HepG2 (cell line): ENCODE data around the gene MFSD6. TPM values are rescaled to one million over a fixed set of nuclear protein-coding genes. Genes with fewer than 3 reads are reported as not detected.

Source experiments
- ATAC-seq: fragments of 200-7000 bp; cut with Tn5 transposase; 3 replicates; pipeline ENCODE4 v1.9.1; 2020; ENCODE audit warnings: mild to moderate bottlenecking, moderate library complexity
- BruUV-seq: library from RNA; stranded (reverse); fragments of 400-500 nt; replicated peaks from 2 replicates; lab custom pipeline; 2021; lab: Mats Ljungman, UMichigan
- CTCF ChIA-PET: fragments of 300-600 bp; formaldehyde crosslinking; extraction: SDS; loops from one replicate; lab custom pipeline; 2021; ENCODE audit warnings: low total read pairs, inconsistent platforms, low intra/inter-chr PET ratio; lab: Yijun Ruan, JAX
- POLR2A ChIA-PET: fragments of 350-600 bp; sonication (Branson Sonifier 250); formaldehyde crosslinking; loops from one replicate; lab custom pipeline; 2020; ENCODE audit warnings: antibody characterized with exemption, inconsistent platforms; lab: Yijun Ruan, JAX
- DNase-seq: peaks from one replicate; pipeline ENCODE4 v3.0.0-alpha.2; 2015; ENCODE audit warnings: low spot score
- FAIRE-seq: peaks from 3 replicates; lab custom pipeline; 2011; peaks lifted over from hg19 to GRCh38; lab: Jason Lieb, UNC
- H2AFZ ChIP-seq: one replicate; pipeline ENCODE4 v1.6.1; 2011; ENCODE audit warnings: low read length, inconsistent platforms
- H3K27ac ChIP-seq: fragments of 300-600 bp; 3 replicates; pipeline ENCODE4 v1.8.0; 2011; ENCODE audit warnings: mixed run types, mild to moderate bottlenecking, mixed read lengths, low read length, inconsistent platforms; ENCODE audit not compliant: insufficient read depth; ENCODE audit errors: extremely low read length
- H3K27me3 ChIP-seq, 2 experiments: fragments of 200-600 bp in 1 of 2; 2 replicates in 1 of 2; 3 replicates in 1 of 2; pipeline versions ENCODE4 v1.6.0 to v1.8.0; 2011; ENCODE audit warnings: low read length in 2 of 2, mild to moderate bottlenecking in 2 of 2, moderate library complexity in 2 of 2, inconsistent platforms in 1 of 2; ENCODE audit not compliant: insufficient read depth in 2 of 2, control insufficient read depth in 1 of 2
- H3K36me3 ChIP-seq, 2 experiments: fragments of 200-600 bp in 1 of 2; replicated peaks in 1 of 2; 2 replicates in 1 of 2; 3 replicates in 1 of 2; pipeline versions ENCODE4 v1.5.1 to v1.8.0; 2011; ENCODE audit warnings: low read length in 2 of 2, inconsistent platforms in 1 of 2; ENCODE audit not compliant: insufficient read depth in 2 of 2, control insufficient read depth in 1 of 2
- H3K4me1 ChIP-seq: 2 replicates; pipeline ENCODE4 v1.5.1; 2012; ENCODE audit warnings: low read length, inconsistent platforms; ENCODE audit not compliant: insufficient read depth
- H3K4me2 ChIP-seq: 2 replicates; pipeline ENCODE4 v1.6.0; 2011; ENCODE audit warnings: low read depth, low read length, inconsistent platforms
- H3K4me3 ChIP-seq, 3 experiments: fragments of 200-600 bp in 1 of 3; sonication (generic), shearing (Covaris generic) in 1 of 3; replicated peaks in 1 of 3; 2 replicates each; pipeline ENCODE4 v1.5.1; 2011 to 2016; ENCODE audit warnings: low read length in 3 of 3, inconsistent platforms in 2 of 3, low read depth in 2 of 3, mild to moderate bottlenecking in 2 of 3, control low read depth in 1 of 3, mixed read lengths in 1 of 3; ENCODE audit not compliant: insufficient read depth in 1 of 3
- H3K79me2 ChIP-seq: one replicate; pipeline ENCODE4 v1.6.1; 2011; ENCODE audit warnings: low read length, inconsistent platforms; ENCODE audit not compliant: insufficient read depth
- H3K9ac ChIP-seq: 2 replicates; pipeline ENCODE4 v1.6.0; 2011; ENCODE audit warnings: mild to moderate bottlenecking, low read depth, low read length, inconsistent platforms; ENCODE audit not compliant: insufficient read depth
- H3K9me3 ChIP-seq: 2 replicates; pipeline ENCODE4 v1.5.1; 2012; ENCODE audit warnings: mild to moderate bottlenecking, low read length
- H4K20me1 ChIP-seq: 2 replicates; pipeline ENCODE4 v1.6.0; 2011; ENCODE audit warnings: inconsistent platforms, mild to moderate bottlenecking, low read length, moderate library complexity; ENCODE audit not compliant: insufficient read depth
- ATF2 ChIP-seq: sonication (generic); formaldehyde crosslinking; IDR thresholded peaks from 2 replicates; pipeline ENCODE4 v1.4.0; 2020; ENCODE audit warnings: missing genetic modification reagents
- ATF3 ChIP-seq: sonication (generic); formaldehyde crosslinking; IDR thresholded peaks from 2 replicates; pipeline ENCODE4 v1.4.0; 2020; ENCODE audit warnings: missing genetic modification reagents
- CEBPB ChIP-seq: IDR thresholded peaks from 2 replicates; pipeline ENCODE4 v1.6.1; 2011; ENCODE audit warnings: low read depth, low read length, improper control_type of control experiment, borderline replicate concordance
- CREB1 ChIP-seq, 2 experiments: fragments of 450-650 bp in 1 of 2; IDR thresholded peaks; 2 replicates each; pipeline ENCODE4 v1.6.1; 2016 to 2017; ENCODE audit warnings: control low read depth in 1 of 2, mild to moderate bottlenecking in 1 of 2, missing compliant biosample characterization in 1 of 2, missing genetic modification characterization in 1 of 2
- HNF4A ChIP-seq: sonication (generic); formaldehyde crosslinking; IDR thresholded peaks from 2 replicates; pipeline ENCODE4 v1.4.0; 2020; ENCODE audit warnings: missing genetic modification reagents
- SIX4 ChIP-seq: sonication (generic); formaldehyde crosslinking; IDR thresholded peaks from 2 replicates; pipeline ENCODE4 v1.4.0; 2020; ENCODE audit warnings: missing genetic modification reagents
- TAF15 ChIP-seq: fragments of 200-400 bp; formaldehyde crosslinking; IDR thresholded peaks from one replicate; pipeline ENCODE4 v1.6.1; 2018; ENCODE audit warnings: mild to moderate bottlenecking, low read depth, low read length; ENCODE audit not compliant: poor library complexity, severe bottlenecking
- ZFAT ChIP-seq: sonication (generic); formaldehyde crosslinking; conservative IDR thresholded peaks from 2 replicates; pipeline ENCODE4 v1.8.1; 2023; ENCODE audit warnings: missing genetic modification reagents, inconsistent platforms
- WGBS: methylation state at CpG from one replicate; pipeline ENCODE4 v1.1.6; 2017; ENCODE audit warnings: low lambda C conversion rate; 5-methylcytosine and 5-hydroxymethylcytosine counted together
- in situ Hi-C: cut with HindIII; loops from 2 replicates; pipeline ENCODE4 v1.10.0; 2017; ENCODE audit warnings: low pct_unique_long_range_greater_than_20kb; ENCODE audit not compliant: extremely low pct_ligation_motif_present
- intact Hi-C: fragments of 100-400 bp; cut with micrococcal nuclease; formaldehyde crosslinking; loops from one replicate; pipeline ENCODE4 v1.10.0; 2022; ENCODE audit not compliant: unreplicated experiment
- polyA plus RNA-seq, 8 experiments: library from polyadenylated mRNA; depleted of rRNA in 3 of 8; stranded (reverse) in 7 of 8; unstranded in 1 of 8; fragments of >200 nt; fragmentation: Illumina TruSeq in 4 of 8; extraction: Trizol in 4 of 8; gene quantifications; 2 replicates each; pipeline versions ENCODE4 v1.2.1 to v1.2.3, GENCODE V29; 2011 to 2016; ENCODE audit warnings: low read depth in 4 of 8, missing spikeins in 1 of 8, mixed read lengths in 1 of 8; ENCODE audit not compliant: insufficient read depth in 1 of 8
- total RNA-seq, 5 experiments: library from RNA; depleted of rRNA; stranded (reverse); fragments of >200 nt; fragmentation: Illumina TruSeq; extraction: Trizol; gene quantifications; 2 replicates each; pipeline ENCODE4 v1.2.3, GENCODE V29; 2016; ENCODE audit warnings: low read depth in 1 of 5
- TF ChIP-seq, protein P1 (sequence below): IDR thresholded peaks from 2 replicates; pipeline ENCODE4 v1.6.1; 2016; ENCODE audit warnings: missing compliant biosample characterization, missing genetic modification reagents, borderline replicate concordance
- TF ChIP-seq, protein P2 (sequence below), 2 experiments: IDR thresholded peaks; 2 replicates each; pipeline ENCODE4 v1.6.1; 2011 to 2012; ENCODE audit warnings: low read length in 2 of 2, borderline replicate concordance in 1 of 2, low read depth in 1 of 2, mild to moderate bottlenecking in 1 of 2, moderate library complexity in 1 of 2

The MFSD6 gene
- total and polyA plus RNA-seq, 2 of the 13 experiments (the other 11 are each of a cell fraction or from before 2014, with no cell fraction given): 0.92 to 1.4 TPM

GRCh38 chr2:190380962-190381412 lies 27.2 kb upstream of the MFSD6 start:
- no peak overlapping the region for H3K4me3 ChIP-seq
- H3K9me3 ChIP-seq: no peaks in the 10 kb centered on the region
- ChIA-PET POLR2A (no interaction called here), CTCF (no interaction called here)
- peak; percentile 54 for DNase-seq
- 13% methylated on average over 5 of the region's 5 CpGs for WGBS
- ATAC-seq: peak; percentile 40
- FAIRE-seq: peak; percentile 66
- in situ Hi-C loops: no loop called here
- no peaks in the 10 kb centered on the region for H4K20me1 ChIP-seq
- no peaks in the 10 kb centered on the region; a peak in 2 of 5 replicates for H3K27me3 ChIP-seq
- no TSS peak for BruUV-seq
- peaks cover 34% of the 10 kb centered on the region for H3K4me1 ChIP-seq
- peak overlapping the region; percentile 31 for H2AFZ ChIP-seq
- no peaks in the 10 kb centered on the region for H3K36me3 ChIP-seq
- intact Hi-C loops: loop anchor here (10.0 kb wide), 1 partner anchor 264 kb away; the partner anchor contains the start of gene NAB1
- no peak overlapping the region for H3K9ac ChIP-seq
- H3K79me2 ChIP-seq: no peaks in the 10 kb centered on the region
- H3K4me2 ChIP-seq: peak overlapping the region; percentile 31; the same call in 1 of the 2 replicates
- H3K27ac ChIP-seq: no peak overlapping the region
- TF ChIP-seq HNF4A (CRISPR knock-in tag) (peak; percentile 30; the same call in 1 of the 2 replicates), ATF3 (CRISPR knock-in tag) (peak; percentile 53; the same call in 1 of the 2 replicates), ATF2 (CRISPR knock-in tag) (peak; percentile 53; the same call in 1 of the 2 replicates), CREB1 (IDR thresholded peaks at IDR 0.05) (peak; percentile 67), CREB1 (CRISPR knock-in tag; IDR thresholded peaks at IDR 0.05) (no peak), SIX4 (CRISPR knock-in tag) (no peak), CEBPB (peak; percentile 64; the same call in 1 of the 2 replicates), TAF15 (no peak), ZFAT (CRISPR knock-in tag) (no peak)
- TF ChIP-seq, protein P1, sequence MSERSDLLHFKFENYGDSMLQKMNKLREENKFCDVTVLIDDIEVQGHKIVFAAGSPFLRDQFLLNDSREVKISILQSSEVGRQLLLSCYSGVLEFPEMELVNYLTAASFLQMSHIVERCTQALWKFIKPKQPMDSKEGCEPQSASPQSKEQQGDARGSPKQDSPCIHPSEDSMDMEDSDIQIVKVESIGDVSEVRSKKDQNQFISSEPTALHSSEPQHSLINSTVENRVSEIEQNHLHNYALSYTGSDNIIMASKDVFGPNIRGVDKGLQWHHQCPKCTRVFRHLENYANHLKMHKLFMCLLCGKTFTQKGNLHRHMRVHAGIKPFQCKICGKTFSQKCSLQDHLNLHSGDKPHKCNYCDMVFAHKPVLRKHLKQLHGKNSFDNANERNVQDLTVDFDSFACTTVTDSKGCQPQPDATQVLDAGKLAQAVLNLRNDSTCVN: no peak
- TF ChIP-seq, protein P2, sequence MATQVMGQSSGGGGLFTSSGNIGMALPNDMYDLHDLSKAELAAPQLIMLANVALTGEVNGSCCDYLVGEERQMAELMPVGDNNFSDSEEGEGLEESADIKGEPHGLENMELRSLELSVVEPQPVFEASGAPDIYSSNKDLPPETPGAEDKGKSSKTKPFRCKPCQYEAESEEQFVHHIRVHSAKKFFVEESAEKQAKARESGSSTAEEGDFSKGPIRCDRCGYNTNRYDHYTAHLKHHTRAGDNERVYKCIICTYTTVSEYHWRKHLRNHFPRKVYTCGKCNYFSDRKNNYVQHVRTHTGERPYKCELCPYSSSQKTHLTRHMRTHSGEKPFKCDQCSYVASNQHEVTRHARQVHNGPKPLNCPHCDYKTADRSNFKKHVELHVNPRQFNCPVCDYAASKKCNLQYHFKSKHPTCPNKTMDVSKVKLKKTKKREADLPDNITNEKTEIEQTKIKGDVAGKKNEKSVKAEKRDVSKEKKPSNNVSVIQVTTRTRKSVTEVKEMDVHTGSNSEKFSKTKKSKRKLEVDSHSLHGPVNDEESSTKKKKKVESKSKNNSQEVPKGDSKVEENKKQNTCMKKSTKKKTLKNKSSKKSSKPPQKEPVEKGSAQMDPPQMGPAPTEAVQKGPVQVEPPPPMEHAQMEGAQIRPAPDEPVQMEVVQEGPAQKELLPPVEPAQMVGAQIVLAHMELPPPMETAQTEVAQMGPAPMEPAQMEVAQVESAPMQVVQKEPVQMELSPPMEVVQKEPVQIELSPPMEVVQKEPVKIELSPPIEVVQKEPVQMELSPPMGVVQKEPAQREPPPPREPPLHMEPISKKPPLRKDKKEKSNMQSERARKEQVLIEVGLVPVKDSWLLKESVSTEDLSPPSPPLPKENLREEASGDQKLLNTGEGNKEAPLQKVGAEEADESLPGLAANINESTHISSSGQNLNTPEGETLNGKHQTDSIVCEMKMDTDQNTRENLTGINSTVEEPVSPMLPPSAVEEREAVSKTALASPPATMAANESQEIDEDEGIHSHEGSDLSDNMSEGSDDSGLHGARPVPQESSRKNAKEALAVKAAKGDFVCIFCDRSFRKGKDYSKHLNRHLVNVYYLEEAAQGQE (IDR thresholded peaks at IDR 0.05; ENCODE audit: borderline replicate concordance in 1 of 2, low read depth in 1 of 2, low read length in 2 of 2): no peak
